CD4-positive, alpha-beta T cell treated with Interferon gamma for 1 hour (primary cell): ENCODE data around the gene EXOC6B.

Source experiments
- DNase-seq: peaks from one replicate; pipeline ENCODE4 v3.0.0-alpha.2; 2020

EXOC6B gene

DNA sequence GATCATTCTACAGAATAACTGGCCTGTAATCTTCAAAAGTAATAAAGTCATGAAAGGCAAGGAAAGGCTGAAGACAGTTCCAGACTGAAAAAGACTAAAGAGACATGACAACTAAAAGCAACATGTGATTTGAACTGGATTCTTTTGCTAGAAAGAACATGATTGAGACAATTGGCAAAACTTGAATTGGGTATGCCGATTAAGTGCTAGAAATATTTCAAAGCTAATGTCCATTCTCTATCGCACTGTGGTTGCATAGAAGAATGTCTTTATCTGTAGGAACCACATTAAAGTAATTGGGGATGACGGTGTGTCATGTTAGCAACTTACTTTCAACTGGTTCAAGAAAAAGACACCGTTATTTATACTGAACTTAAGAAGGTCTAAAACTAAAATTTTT lies 98.5 kb downstream of the EXOC6B start:
- DNase-seq, result no peak

DNA sequence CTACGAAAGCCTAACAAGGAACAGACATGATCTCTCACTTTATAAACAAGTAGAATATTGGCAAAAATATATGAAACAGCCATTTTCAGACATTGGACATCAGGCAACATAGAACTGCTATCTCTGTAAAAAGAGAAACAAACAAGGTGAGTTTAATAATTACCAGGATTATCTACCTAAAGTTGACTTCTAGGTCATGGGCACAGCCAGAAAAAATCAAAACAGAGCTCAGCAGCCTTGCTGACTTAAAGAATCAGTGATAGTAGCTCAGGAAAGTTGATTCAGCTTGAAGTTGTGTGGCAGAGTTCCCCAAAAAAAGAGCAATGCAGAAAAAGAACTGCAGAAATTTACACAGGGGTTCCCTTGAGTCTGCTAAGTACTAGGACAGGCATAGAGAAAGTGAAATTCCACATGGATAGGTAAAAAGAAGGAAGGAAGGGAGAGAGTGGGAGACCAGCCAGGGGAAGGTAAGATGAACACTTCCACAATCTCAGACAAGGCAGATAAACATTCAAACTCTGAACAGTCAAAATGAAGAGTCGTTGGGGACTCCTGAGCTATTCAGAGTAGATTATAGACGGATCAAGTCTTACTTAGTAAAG lies 102.0 kb downstream of the EXOC6B start:
- no peak for DNase-seq

GRCh38 chr2:72722492-72723070 lies 103.3 kb downstream of the EXOC6B start:
- DNase-seq, result no peak

GRCh38 chr2:72719416-72719815 lies 106.4 kb downstream of the EXOC6B start:
- no peak for DNase-seq

GRCh38 chr2:72718876-72719275 lies 107.0 kb downstream of the EXOC6B start:
- no peak for DNase-seq

DNA sequence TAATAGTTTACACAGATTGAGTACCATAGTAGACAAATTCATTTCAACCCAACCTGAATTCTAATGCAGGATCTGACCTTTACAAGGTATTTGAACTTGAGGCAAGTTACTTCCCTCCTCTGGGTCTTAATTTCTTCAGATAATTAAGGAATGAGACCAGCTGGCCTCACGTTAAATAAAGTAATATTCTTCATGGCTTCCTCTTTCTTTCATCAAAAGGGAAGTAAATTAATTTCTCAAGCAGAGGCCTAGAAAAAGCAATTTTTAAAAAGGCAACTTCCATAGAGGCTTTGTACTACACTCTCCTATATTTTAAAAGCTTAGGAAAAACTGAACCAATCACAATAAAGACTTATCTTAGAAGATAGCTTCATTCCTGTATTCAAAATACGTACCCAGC lies 109.2 kb downstream of the EXOC6B start:
- DNase-seq, result no peak

DNA sequence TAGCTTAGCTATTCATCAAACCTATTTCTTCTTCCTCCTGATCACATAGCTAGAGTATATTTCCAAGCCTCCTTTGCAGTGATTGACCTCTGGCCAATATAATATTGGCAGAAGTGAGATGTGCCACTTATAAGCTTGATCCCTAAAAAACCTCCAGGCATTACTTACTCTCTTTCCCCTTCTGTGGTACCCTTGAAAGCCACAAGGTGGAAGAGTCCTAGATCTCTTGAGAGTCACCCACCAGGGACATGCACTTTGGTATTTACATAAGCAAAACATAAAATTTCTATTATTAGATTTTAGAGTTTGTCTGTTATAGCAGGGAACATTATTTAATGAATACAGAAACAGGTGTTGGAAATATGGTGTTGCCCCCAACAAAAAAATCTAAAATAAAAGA lies 112.0 kb downstream of the EXOC6B start:
- DNase-seq, result no peak

DNA sequence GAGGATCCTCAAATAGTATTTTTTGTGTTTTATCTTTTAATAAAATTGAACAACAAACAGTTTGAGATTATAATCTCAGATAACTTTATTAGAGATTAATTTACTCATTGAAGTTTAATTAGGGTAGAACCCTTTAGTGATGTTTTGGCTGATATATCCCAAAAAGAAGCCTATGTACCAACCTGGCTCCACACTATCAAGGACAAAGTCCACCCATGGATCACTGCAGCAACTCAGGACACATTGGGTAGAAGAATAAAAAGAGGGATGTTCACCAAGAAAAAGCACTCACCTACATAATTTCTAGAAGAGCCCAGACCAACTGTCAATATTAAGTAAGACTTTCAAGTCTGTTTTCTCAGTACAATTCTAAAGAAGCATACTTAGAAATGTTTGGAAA lies 112.9 kb downstream of the EXOC6B start:
- no peak for DNase-seq

GRCh38 chr2:72712304-72712703 lies 113.5 kb downstream of the EXOC6B start:
- DNase-seq, result no peak

GRCh38 chr2:72710418-72711152 lies 115.2 kb downstream of the EXOC6B start:
- DNase-seq, result no peak

DNA sequence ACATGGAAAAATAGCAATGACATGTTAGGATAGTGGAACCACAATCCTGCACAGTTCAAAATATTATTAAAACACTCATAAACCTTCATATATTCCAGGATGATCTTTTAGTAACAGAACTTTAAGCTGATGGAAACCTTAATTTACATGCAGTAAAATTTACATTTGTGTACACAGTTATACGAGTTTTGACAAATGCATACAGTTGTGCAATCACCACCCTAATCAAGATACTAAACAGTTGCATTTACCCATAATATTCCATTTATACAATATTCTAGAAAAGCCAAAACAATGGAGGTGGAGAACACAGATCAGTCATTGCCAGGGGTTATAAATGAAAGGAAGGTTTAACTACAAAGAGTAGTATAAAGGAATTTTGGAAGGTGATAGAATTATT lies 117.6 kb downstream of the EXOC6B start:
- no peak for DNase-seq

DNA sequence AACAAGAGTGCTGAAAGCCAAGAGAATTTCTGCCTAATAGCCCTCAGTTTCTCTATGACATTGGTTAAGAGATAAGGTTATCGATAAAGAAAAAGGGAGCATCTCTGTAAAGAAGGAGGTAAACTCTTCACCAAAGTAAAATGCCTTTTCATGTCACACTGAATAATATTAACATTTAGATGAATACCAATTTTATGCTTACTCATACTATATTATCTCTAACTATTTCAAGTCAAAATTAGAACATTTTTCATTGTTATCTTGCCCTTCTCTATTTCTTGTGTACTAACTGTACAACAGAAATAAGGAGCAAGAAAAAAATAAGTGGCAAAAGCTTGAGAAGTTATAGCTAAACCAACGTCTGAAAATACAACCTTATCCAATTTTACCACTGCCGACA lies 127.5 kb downstream of the EXOC6B start:
- no peak for DNase-seq

DNA sequence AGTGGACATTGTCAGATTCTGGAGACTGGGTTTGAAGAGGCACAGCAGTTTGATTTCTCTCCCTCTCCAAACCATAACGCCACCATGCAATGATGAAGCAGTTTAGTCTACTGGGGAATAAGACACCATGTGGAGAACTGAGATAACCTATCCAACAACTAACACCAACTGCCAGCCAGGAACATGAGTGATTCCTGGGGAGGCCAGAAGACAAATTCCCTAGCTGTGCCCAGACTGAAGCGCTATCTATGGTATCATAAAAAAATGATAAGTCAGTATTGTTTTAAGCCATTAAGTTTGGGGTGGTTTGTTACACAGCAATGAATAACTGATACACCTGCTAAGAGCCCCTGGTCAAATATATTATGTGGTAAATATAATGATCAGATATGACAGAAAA lies 129.3 kb downstream of the EXOC6B start:
- no peak for DNase-seq

- DNase-seq, result no peak
Observed at GRCh38 chr2:72695676-72696075, 130.2 kb downstream of the EXOC6B start.

DNA sequence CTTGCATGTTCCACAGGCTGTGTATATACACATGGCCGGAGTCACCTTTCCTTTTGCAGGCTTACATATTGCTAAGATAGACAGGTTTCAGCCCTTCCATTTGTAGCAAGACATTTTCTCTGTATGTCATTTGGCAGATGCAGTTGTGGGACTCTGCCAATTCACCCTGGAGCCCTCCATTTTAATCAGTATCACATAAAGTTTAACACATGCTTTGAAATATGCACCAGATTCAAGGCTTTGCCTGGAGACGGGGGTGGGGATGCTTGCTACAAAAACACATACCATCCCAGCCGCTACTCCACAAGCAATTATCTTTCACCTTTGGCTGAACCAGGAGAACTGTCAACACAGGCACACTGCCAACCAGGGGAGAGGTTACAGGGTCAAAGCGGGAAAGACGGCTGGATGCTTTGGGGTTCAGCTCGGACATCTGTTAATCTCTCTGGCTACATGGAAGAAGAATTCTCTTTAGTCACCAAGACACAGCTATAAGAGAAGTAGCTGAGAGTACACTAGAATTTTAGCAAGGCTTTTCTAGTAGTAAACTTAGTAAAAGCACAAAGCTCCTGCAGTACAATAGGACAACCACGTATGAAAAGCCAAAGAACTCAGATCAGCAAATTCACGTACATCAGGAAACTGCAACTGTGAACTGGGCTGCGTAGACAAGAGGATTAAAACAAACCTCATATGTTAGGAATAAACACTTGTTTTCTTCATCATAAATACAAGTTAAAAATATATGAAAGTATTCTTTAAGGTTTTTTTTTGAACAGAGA lies 130.9 kb downstream of the EXOC6B start:
- DNase-seq, result no peak

GRCh38 chr2:72689579-72690195 lies 136.1 kb downstream of the EXOC6B start:
- no peak for DNase-seq

DNA sequence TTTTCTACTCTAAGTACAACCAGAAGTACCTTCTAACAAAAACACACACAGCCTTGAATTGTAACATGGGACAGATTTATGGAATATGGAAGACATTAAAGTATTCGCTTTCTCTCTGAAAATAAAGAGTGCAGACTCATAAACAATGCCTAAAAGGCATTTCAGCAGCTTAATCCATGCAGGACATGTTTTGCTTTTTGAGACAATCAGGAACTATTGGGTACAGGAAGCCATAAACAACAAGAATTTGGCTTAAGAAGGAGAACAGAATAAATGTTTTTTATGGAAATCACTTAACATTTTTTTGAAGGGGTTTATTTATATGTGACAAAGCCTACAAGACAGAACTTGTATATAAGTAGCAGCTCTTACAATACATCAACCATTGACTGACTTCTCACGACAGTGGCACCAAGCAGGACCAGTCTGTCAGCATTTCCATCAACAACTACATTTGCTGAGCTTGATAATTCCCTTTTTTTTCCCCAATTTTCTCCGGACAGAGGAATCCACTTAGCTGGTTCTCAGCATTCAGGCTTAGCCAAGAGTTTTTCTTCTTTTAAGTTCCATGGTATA lies 140.1 kb downstream of the EXOC6B start:
- no peak for DNase-seq

GRCh38 chr2:72682061-72682460 lies 143.8 kb downstream of the EXOC6B start:
- DNase-seq, result no peak

GRCh38 chr2:72681016-72681995 lies 144.5 kb downstream of the EXOC6B start:
- DNase-seq, result no peak

DNA sequence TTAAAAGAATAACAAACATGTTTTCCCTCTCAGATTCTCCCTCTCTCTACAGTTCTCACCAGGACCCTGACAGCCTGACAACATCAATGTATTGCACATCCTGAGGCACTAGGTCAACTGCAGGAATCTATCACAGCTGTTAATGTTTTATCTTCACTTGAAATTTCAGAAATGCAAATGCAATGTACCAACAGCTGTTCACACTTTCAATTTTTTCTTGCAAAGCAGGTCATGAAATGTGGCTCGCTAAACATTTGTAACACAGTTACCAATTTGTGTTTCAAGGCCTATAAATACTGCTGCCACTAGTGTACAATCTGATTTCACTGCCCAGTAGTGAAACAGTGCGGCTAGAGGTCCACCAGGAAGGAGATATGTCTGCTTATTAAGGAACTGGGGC lies 147.8 kb downstream of the EXOC6B start:
- no peak for DNase-seq

DNA sequence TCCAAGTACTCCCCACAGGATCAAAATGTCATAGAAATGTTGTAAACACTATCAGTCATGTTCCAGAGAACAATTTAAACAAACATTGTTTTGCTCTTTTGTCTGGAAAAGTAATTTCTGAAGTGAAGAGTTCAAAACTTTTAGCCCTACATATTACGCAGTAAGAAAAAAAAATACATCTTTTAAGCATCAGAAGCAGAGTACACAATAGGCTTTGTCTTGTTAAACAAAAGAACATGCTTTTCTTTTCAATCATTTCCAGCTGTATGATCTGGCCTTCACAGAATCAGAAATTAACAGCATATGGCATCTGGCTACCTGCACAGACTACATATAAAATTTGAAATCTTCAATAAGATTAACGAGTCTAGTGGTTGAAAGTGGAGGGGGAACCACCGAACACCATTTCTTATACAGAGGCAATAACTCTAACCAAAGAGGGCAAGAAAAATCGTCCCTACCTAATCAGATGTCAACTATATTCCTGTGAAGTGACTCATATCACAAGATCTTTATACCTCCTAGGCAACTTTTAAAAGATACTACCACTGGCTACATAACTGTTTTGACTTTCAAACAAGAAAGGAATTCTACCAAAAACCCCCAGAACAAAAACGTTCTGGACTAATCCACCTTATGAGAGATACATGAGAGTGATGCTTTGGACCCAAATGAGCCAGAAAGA lies 149.3 kb downstream of the EXOC6B start:
- no peak for DNase-seq
